Activated naive CD8-positive, alpha-beta T cell treated with anti-CD3 and anti-CD28 coated beads, Interleukin-2, amount 50 U/mL, for 24 hours (primary cell): Measurements from ENCODE around the gene NOX5.

Source experiments
- ATAC-seq: fragments of 150-1000 bp; cut with Tn5 transposase; one replicate; pipeline ENCODE4 v1.10.0; 2021
- DNase-seq: peaks from one replicate; pipeline ENCODE4 v3.0.0; 2021
- H3K27ac Mint-ChIP-seq: one replicate; pipeline ENCODE4 v1.8.0; 2021; ENCODE audit warnings: mild to moderate bottlenecking, mixed read lengths
- H3K27me3 Mint-ChIP-seq: one replicate; pipeline ENCODE4 v1.8.0; 2021; ENCODE audit warnings: mixed read lengths
- H3K36me3 Mint-ChIP-seq: one replicate; pipeline ENCODE4 v1.8.0; 2021; ENCODE audit warnings: low read depth, mixed read lengths
- H3K4me1 Mint-ChIP-seq: one replicate; pipeline ENCODE4 v1.8.0; 2021; ENCODE audit warnings: mixed read lengths
- H3K4me3 Mint-ChIP-seq: one replicate; pipeline ENCODE4 v1.8.0; 2021; ENCODE audit warnings: mild to moderate bottlenecking, moderate library complexity, mixed read lengths
- H3K9me3 Mint-ChIP-seq: one replicate; pipeline ENCODE4 v1.8.0; 2021; ENCODE audit warnings: mixed read lengths

Gene NOX5

DNA sequence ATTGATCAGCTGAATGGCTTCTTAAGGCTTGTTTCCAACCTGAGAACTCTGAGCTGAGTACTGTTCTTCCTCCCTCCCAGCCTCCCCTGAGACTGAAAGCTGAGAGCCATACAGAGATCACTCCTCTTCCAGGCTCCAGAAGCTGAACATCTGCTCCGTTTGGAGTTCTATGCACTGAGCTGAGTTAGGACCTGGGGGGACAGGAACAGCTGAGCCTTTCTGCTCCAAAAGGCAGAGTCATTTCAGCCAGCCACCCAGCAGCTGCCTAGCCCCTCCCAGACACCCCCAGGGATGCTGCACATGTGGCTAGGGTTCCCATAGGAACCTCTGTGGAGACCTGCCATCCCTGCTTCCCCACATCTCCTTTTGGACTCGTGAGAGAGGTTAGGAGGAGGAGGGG lies 81.7 kb downstream of the NOX5 start:
- no peaks in the 10 kb centered on the region for H3K4me1 Mint-ChIP-seq
- H3K9me3 Mint-ChIP-seq = no peaks in the 10 kb centered on the region
- H3K36me3 Mint-ChIP-seq = no peaks in the 10 kb centered on the region
- H3K27me3 Mint-ChIP-seq = no peaks in the 10 kb centered on the region
- no peak overlapping the region for H3K4me3 Mint-ChIP-seq
- H3K27ac Mint-ChIP-seq = no peak overlapping the region
- DNase-seq (no peak), ATAC-seq (no peak)

- no peak for ATAC-seq
- no peak overlapping the region for H3K4me3 Mint-ChIP-seq
- no peak overlapping the region for H3K27ac Mint-ChIP-seq
- no peaks in the 10 kb centered on the region for H3K9me3 Mint-ChIP-seq
- H3K27me3 Mint-ChIP-seq = peaks cover 1% of the 10 kb centered on the region
- H3K4me1 Mint-ChIP-seq = no peaks in the 10 kb centered on the region
- no peak for DNase-seq
- H3K36me3 Mint-ChIP-seq = no peaks in the 10 kb centered on the region
These were observed 82.1 kb downstream of the NOX5 start for GRCh38 chr15:69096626-69097025.

DNA sequence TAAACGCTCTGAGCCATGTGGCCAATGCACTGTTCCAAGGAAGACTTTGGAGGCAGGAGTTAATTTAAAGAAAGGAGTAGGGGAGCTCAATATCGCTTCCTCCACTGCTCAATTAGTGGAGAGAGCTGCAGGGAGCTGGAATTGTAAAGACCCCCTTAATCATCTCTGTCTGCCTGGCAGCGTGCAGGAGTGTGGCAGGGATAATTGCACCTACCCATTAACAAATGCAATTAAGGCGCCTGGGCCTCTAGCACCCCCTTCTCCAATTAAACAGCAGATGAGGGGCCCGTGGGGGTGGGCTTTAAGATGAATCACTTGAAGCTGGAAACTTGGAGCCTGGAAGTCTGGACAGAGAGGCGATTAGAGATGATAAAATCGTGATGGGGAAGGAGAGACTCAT lies 84.3 kb downstream of the NOX5 start:
- Mint-ChIP-seq H3K4me3 (no peak overlapping the region), H3K27ac (no peak overlapping the region), H3K36me3 (no peaks in the 10 kb centered on the region)

DNA sequence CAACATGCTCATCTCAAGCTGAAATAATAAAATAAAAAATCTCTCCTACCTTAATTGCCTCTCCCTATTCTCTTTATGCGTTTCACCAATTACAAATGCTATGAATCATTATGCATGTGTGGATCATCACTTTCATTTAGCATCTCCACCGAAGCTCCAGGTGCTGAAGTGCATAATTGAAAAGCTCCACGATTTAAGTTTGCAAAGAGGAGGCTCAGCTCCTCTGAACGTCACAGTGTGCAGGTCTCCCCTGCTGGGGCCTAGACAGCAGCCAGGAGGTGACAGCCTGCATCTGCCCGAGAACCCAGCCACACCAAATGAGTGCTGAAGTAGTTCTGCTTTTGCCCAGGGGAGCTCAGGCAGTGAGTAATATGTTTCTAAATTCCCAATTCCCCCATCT lies 85.4 kb downstream of the NOX5 start:
- Mint-ChIP-seq H3K27ac (no peak overlapping the region), H3K36me3 (no peaks in the 10 kb centered on the region), H3K4me3 (no peak overlapping the region), H3K27me3 (peaks cover 2% of the 10 kb centered on the region), H3K4me1 (peaks cover 13% of the 10 kb centered on the region), H3K9me3 (no peaks in the 10 kb centered on the region)
- ATAC-seq (no peak), DNase-seq (no peak)

More for the DNA sequence above, 84.3 kb downstream of the NOX5 start:
- no peak for ATAC-seq
- Mint-ChIP-seq H3K27me3 (peaks cover 2% of the 10 kb centered on the region), H3K9me3 (no peaks in the 10 kb centered on the region), H3K4me1 (peaks cover 4% of the 10 kb centered on the region)
- DNase-seq = no peak

DNA sequence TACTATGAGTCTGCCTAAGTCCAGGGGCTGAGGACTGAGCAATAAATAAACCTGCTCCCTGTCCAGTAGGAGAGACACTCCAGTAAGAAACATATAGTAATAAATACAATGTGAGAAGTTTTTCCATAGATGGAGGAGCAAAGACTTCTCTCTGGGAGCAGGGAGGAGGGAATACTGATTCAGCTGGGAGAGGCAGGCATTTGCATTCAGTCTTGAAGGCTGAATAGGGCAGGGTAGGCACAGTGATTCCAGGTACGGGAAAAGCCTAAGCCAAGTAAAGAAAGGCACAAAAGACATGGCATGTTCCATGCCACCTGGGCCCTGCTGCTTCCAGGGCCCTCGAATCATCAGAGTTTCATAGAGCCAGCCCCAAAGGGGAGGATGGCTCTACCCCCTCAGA lies 86.3 kb downstream of the NOX5 start:
- Mint-ChIP-seq H3K27ac (no peak overlapping the region), H3K4me3 (no peak overlapping the region), H3K4me1 (peaks cover 13% of the 10 kb centered on the region), H3K9me3 (no peaks in the 10 kb centered on the region), H3K36me3 (no peaks in the 10 kb centered on the region), H3K27me3 (peaks cover 2% of the 10 kb centered on the region)
- DNase-seq (no peak), ATAC-seq (no peak)

DNA sequence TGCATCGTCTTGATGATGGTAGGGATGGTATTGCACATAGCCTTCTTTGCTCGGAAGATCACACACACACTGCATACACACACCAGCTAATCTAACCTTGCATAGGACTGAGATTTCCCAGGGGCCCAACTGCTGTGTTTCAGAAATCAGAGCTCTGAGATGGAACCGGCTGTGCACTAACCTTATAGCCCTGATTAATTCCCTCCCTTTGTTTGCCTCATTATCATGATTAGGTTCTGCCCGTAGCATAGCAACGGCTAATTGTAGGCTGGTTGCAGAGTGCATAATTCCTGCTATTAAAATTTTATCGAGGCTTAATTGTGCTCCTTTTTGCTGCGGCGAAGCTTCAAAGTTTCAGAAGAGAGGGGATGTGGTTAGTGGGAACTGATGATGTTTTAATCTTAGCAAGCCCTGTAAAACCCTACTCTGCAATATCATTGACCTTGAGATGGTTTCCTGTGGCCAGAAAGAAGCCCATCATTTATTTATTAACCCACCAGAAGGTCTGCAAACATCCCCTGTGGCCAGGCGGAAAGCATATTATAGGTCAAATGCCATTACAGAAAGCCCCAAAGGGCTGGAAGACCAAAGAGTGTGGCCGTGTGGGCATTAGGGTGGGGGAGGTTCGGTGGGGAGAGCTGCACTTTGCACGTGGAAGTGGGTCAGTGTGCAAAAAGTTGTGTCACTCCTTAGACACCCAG lies 89.7 kb downstream of the NOX5 start:
- H3K4me1 Mint-ChIP-seq = peaks cover 26% of the 10 kb centered on the region
- H3K27me3 Mint-ChIP-seq = peaks cover 2% of the 10 kb centered on the region
- H3K9me3 Mint-ChIP-seq = no peaks in the 10 kb centered on the region
- ATAC-seq (peak; percentile 16), DNase-seq (no peak)
- no peak overlapping the region for H3K4me3 Mint-ChIP-seq
- no peak overlapping the region for H3K27ac Mint-ChIP-seq
- H3K36me3 Mint-ChIP-seq = no peaks in the 10 kb centered on the region

DNA sequence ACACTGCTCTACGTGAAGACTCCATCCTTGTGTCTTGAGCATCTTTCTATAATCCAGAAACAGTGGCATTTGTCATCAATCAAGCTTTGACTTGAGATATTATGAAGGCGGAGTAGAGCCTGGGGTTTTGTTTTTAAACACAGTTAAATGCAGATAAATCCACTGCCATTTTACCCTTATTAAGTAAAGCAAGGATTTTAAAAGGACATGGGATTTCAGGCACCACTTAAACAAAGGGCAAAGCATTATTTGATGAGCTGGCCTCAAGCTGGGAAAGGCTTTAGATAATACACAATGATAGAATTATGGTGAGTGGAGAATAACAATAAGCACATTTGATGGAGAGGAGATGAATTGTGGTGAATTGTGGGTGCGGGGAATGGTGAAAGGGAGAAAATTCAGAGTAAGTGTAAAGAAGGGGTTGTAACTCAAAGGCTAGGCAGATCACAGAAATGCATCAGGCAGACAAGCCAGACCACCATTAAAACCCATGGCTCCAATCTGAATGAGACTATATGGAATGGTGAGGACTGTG lies 91.0 kb downstream of the NOX5 start:
- Mint-ChIP-seq H3K9me3 (no peaks in the 10 kb centered on the region), H3K4me1 (peaks cover 26% of the 10 kb centered on the region), H3K36me3 (no peaks in the 10 kb centered on the region), H3K27me3 (peaks cover 2% of the 10 kb centered on the region), H3K27ac (no peak overlapping the region), H3K4me3 (no peak overlapping the region)
- DNase-seq = no peak
- ATAC-seq = no peak

DNA sequence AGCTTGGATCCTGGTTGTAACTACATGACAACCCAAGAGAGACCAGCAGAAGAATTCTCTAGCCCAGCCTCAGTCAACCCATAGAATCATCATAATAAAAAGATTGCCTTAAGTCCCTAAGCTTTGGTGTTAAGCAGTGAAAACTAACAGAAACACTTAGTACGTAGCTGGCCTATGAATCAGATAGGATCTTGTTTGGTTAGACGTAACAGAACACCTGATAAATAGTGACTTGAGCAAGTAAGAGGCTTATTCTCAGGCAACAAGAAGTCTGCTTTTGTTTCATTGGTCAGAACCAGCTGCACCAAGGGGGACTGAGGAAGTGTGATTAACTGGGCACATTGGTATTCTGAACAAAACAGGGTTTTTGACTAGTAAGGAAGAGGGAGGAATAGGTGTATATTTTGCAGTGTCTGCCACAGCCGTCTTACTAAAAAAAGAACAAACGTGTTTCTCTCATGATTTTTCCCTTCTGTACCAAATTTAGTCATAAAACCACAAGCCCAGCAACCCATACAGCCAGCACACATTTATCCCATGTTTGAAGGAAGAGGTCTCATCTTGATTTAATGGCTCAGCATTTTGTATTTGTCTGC lies 92.6 kb downstream of the NOX5 start:
- no peak overlapping the region for H3K4me3 Mint-ChIP-seq
- DNase-seq (no peak), ATAC-seq (peak; percentile 64)
- peak overlapping the region; percentile 39 for H3K27ac Mint-ChIP-seq
- no peaks in the 10 kb centered on the region for H3K27me3 Mint-ChIP-seq
- peaks cover 26% of the 10 kb centered on the region for H3K4me1 Mint-ChIP-seq
- H3K36me3 Mint-ChIP-seq = no peaks in the 10 kb centered on the region
- no peaks in the 10 kb centered on the region for H3K9me3 Mint-ChIP-seq
